HG02571 (cell line): ENCODE results near the gene B4GALT2.
A peak's percentile ranks its signal among the peaks of the same experiment; 100 is the strongest.

Source experiments
- ATAC-seq: cut with Tn5 transposase; IDR thresholded peaks from one replicate; pipeline ENCODE4 v1.9.1; 2021; ENCODE audit warnings: mild to moderate bottlenecking, moderate library complexity; ENCODE audit not compliant: unreplicated experiment

B4GALT2 gene

DNA sequence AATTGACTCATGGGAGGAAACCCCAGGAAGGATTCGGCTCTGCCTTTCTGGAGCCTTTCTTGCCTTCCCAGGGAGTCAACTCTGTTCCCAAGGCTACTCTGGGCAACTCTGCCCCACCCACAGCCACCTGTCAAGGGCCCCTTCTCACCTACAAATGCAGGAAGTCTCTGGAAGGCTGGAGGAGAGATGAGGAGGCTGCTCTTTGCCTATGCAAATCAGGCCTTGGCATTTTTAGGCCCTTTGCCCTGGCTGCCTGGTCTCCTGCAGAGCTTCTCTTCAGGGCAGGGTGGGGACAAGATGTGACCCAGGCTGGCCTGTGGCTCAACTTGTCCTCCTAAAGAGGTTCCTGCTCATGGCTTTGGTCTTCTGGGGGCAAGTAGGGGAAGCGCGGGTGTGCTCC is 46.8 kb downstream of the B4GALT2 start:
- ATAC-seq: no peak

DNA sequence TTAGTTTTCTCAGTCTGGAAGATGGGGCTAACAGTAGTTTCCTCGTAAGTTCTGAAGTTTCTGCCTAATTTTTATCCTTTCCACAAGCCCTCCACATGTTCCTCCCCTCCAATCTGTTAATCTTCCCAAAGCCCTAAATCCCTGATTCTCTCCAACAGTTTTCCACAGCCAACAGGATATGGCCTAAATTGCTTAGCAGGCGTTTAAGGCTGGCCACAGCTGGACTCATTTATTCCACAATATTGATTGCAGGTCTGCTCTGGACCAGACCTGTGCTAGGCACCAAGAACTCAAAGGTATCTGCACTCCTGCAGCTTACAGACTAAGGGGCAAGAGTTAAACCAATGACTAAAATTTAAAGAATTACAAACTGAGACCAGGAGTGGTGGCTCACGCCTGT is 48.3 kb downstream of the B4GALT2 start:
- ATAC-seq: no peak

DNA sequence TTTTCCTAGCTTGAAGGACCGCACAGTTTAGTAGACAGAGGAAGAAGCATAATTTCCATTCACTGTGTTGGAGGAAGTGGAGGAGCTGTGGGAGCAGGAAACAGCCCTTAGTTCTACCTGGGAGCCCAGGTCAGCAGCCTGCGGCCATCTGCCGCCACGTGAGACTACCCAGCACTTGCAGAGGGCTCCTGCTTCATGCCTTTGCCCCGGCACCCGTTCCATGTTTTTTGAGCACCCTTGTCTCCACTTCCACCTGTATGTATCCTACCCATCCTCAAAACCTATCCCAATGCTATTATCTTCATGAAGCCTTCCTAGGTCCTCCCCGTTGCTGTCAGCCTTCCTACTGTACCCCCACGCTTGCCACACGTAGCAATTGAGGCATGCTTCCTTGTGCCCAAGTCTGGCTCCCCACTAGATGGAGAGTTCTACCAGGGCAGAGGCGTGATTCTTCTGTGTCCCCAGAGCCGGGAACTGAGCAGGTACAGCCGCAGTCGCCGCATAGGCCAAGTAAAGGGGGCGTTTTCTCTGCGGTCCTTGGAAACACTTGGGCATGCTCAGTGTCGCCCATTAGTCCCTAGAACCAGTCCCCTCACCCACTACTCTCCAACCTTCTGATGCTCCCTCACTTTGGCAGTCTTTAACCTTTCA is 50.4 kb downstream of the B4GALT2 start:
- ATAC-seq: peak; percentile 20

DNA sequence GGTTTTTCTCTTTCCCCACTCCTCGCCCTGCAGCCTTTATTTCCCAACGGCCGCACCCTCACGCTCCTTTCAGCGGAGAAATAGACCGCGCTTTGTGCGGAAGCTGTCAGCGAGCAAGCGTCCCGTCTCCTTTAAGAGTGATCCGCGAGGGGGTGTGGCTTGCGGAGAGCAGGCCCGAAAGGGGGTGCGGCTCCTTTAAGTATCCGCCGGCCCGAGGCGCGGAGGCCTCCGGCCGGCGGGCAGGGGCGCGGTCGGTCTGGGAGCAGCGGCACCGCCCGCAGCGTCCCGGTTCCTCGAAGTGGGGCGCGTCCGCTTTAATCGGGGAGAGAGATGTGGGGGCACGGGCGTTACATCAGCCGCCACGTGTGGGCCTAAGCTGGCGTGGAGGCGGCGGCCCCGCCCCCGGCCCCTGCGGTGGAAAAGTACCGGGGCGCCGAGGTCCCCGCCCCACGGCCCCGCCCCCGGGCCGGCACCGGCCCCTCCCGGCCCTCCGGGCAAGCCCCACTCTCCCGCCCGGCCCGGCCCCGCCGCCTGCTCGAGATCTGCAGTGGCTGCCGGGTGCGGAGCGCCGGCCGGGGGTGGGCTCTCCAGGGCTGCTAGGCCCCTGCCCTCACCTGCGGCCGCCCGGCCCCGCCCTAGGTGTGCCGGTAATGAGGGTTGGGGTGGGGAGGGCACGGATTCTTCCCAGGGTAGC is 51.0 kb downstream of the B4GALT2 start:
- ATAC-seq: peak; percentile 76

DNA sequence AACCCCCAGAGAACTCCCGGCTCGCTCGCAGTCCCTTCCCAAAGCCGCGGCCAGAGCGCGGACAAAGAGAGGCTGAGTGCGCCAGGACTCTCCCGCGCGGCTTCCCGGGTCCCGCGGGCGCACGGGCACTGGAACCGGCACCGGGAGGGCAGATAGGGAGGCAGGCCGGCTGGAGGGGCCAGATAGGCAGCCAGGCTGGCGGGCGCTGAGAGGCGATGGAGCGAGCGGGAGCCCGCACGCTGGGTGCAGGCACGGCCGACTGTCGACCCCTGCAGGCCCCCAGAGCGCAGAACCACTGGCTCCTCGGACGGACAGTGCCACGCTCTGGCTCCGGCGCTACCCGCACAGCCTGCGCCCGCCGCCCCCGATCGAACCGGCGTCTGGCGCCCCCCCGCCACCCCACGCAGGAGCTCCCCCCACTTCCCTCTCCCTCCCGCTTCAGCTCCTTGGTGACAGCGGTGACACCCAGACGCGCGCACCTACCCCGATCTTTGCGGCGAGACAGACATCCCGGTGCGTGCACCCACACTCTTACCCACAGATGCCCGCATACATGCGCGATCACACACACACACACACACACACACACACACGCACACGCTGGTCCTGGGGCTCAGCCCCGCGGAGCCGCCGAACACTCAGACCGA is 51.7 kb downstream of the B4GALT2 start:
- ATAC-seq: peak; percentile 8

DNA sequence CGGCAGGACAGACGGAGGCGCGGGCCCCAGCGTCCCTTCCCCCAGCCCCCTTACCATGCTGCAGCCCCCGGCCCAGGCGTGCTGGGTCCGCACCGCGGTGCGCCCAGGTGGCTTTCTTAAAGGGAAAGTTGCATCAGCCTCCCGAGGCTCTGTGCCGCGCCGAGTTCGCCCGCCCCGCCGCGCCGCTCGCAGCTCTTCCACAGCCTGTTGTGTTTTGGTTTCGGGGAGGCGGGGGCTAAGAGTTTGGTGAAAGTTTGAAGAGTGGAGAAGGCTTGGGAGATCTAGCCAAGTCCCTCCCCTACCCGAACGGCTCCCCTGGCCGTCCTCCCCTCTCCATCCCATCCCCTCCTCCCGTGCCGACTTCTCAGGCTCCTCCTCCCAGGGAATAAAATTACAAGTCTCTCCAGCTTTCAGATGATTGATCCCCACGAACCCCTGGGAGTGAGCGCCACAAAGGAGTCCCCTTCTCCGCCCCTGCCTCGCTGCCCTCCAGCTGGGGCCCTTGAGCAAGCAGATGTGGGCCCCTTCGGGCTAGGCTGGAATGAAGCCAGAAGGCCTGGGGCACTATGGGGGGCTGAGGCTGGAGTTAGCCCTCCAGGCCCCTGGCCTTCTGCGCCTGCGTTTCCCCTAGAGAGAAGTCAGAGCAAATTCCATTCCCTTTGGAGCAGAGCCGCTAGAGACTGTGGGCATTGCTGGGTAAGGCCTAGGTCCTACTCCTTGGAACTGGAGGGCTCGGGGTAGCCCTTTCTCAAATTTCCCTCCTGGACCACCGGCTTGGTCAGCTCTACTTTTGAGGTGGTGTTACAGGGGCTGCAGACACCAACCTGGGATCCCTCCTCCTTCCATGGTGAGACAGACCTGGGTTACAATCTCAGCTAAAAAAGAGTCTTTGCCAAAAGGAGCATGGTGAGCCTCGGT is 52.5 kb downstream of the B4GALT2 start, which contains the start of gene SLC6A9:
TSS of gene SLC6A9 (minus strand) at position 211 of the 918 bp plus-strand sequence. CDS start 7,185 bp downstream, outside the sequence.
- ATAC-seq: no peak

DNA sequence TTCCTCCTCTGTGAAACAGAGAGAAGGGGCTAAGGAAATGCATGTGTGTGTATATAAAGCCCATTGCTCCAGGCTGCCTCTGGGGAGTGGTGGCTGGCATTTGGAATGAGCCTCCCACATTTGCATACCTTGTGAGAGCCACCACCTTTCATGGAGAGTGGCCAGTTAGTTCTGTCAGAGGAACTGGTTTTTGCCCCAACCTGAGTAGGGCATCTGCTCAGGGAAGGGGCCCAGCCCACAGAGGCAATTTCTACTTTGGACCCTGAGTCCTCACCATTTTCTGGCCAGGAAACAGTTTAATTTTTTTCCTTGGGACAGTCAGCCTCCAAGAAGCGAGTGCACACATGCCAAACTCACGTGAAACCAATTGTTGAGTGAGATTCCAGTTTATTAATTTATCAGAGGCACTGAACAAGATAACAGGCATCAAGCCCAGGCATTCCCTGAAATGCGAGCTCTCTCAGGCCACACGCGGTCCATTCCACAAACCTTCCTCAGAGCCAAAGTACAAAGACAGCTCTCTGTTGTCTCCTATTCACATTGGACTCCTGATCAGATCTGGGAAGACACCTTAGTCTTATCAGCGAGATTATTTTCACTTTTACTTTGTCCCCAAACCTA is 53.3 kb downstream of the B4GALT2 start:
- ATAC-seq: no peak

DNA sequence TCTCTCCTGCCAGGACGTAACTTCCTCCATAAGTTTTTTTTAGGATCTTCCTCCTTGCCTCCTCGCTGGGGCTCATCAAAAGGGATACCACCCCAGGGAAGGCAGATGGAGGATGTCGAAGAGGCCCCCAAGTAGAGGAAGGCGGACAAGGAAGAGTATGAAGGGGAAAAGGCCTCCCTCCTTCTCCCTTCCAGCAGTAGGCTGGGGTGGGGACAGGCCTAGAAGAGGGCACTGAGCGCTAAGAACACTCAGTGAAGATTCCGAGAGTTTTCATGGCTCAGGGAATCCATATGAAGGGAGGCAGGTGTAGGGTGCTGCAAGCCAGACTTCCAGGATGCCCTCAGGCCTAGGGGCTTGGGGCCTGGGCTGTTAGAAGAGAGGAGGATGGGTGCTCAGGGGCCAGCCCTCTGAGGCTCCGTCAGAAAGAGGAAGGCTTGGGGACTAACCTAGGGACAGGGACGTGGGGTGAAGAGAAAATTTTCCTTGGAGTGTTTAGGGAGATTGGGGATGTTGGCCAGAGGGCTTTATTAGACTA is 54.1 kb downstream of the B4GALT2 start:
- ATAC-seq: no peak

DNA sequence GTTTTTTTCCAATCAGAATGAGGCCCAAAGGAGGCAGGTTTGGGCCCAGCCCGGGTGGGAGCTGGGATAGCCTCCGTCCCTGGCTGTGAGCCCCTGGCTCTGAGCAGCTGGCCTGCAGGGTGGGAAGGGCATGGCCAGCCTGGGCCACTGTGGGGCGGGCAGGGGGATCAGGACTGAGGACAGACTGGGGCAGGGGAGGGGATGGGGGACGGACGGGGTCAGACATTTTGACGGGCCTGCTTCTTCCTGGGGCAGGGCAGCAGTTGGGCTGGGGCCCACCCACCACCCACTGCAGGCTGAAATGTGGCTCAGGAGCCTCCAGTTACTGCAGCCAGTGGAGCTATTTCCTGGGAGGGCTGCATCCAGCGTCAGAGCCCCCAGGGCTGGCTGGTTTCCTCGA is 54.7 kb downstream of the B4GALT2 start:
- no peak for ATAC-seq

DNA sequence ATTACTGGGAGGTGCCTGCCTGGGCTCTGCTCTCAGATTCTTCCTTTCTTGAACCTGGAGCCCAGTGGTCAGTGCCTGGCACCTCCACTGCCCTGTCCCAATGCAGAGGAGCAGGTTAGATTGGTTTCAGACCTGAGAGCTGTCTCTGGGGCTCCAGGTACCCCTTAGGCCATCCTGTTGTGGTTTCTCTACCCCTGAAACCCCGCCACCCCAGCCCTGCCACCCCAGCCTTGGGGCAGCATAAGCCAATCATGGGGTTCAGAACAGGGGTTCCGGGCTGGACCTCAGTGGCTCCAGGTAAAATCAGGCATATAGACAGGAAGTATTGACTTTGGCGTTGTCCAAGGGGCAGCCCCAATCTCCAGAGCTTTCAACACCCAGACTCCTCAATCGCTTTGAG is 55.4 kb downstream of the B4GALT2 start:
- no peak for ATAC-seq

DNA sequence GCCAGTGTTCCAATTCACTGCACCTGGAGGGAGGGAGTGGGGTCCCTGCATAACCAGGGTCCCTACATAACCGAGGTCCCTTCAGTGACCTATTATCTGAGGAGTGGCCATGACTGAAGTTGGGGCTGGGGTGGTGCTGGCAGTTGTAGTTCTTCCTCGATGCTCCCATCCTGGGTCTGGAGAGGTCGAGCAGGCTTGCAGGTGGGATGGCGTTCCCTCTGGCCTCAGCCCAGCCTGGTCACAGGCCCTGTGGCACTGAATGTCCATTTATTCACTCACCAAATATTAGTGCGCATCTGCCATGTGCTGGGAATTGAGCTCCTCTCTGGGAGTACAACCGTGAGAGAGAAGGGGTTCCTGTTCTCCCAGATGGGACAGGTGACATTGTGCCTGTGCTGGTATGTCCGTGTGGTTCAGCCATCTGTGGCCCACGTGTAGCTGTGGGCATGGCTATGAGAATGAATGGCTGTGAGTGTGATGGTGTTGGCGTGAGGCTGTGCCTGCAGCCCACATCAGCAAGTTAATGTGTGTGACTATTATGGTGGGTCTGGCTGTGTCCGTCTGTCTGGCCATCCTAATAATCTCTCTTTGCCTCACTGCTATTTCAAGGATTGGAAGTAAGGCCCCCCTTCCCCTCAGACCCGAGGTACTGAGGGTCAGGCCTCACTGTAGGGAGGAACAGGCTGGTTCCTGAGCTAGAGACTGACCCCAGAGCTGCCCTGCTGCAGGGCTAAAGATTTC is 56.1 kb downstream of the B4GALT2 start:
- ATAC-seq: no peak

DNA sequence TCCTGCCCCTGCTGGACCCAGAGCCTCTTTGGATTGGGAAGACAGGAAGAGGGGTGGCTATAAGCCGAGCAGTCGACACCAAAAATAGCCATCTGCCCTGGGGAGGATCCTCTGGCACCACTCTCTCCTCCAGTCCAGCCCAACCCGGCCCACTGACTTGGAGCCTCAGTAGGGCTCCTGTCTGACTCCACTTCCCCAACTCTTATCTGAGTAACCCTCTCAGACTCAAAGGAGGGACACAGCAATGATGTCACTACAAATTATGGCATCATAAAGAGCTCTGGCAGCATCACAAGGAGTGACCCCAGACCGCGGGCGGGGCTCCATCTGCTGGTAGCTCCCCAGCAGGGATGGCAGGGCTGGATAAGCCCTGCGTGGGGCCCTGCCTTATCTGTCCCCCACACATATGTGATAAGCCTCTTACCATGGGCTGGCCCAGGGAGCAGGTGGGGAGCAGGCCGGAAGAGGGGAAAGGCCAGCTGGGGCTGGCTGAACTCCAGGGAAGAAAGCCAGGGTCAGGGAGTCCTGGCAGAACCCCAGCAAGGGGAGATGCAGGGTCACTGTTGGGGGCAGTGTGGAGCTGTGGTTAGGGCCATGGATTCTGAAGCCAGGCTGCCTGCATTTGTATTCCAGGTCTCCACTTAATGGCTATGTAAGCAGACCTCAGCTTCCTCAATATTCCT is 56.9 kb downstream of the B4GALT2 start:
- ATAC-seq: no peak

DNA sequence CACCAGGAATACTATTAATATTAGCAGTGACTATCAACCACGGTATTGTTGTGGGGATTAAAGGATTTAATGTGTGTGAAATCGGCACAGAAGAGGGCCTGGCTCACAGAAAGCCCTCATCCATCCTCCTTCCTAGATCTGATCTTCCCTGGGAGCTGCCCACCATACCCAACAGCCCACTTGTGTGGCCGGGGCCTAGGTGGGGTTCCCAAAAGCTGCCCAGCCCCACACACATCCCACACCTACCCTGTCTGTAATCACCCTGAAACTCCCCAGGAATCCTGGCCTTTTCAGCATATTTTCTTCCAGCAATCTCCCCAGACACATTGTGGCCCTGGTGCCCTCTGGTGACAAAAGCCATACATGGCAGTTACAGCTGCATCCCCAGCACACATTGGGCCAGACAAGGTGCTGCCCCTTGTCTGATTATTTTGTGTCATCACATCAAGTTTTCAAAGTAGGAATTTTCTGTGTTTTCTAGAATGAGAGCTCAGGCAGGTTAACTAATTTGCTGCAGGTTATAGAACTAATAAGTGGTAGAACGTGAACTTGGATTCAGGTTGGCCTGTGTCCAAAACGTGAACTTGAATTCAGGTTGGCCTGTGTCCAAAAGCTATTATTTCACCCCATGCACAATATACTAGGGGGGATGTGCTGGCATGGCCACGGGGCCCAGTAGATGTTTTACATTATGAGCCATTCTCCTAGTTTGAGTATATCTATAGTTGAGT is 57.6 kb downstream of the B4GALT2 start:
- ATAC-seq: no peak

DNA sequence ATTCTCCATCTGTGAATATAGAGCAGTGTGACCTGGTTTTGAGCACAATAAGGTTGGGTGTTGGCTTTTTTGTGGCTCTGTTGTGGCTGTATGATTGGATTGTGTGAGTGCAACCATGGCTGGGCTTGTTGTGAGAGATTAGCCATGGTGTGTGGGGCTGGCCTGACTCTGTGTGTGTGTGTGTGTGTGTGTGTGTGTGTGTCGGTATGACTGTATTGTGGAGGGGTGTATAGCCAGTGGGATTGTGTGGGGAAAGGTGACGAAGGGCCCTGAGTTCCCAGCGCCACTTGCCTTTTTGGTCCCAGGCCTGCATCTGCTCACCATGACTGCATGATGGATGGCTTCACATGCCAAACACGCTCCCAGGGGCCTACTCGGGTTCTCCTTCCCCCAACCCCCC is 58.1 kb downstream of the B4GALT2 start:
- ATAC-seq: no peak

DNA sequence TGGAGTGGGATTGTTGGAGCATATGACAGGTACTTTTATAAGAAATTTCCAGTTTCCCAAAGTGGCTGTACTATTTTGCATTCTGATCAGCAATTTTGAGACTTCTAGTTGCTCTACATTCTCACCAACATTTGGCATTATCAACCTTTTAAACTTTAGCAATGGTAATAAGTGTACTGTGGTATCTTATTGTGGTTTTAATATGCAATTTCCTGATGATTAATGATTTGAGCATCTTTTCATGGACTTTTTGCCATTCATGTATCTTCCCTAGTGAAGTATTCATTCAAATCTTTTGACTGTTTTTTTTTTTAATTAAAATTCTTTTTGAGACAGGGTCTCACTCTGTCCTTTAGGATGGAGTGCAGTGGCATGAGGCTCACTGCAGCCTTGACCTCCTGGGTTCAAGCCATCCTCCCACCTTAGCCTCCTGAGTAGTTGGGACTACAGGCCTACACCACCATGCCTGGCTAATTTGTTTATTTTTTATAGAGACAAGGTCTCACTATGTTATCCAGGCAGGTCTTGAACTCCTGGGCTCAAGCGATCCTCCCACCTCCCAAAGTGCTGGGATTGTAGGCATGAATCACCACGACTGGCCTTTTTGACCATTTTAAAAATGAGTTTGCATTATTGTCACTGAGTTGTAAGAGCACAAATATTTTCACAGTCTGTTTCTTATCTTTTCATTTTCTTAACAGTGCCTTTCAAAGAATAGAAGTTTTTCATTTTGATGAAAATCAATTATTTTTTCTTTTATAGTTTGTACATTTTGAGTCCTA is 60.1 kb downstream of the B4GALT2 start:
- ATAC-seq: no peak

DNA sequence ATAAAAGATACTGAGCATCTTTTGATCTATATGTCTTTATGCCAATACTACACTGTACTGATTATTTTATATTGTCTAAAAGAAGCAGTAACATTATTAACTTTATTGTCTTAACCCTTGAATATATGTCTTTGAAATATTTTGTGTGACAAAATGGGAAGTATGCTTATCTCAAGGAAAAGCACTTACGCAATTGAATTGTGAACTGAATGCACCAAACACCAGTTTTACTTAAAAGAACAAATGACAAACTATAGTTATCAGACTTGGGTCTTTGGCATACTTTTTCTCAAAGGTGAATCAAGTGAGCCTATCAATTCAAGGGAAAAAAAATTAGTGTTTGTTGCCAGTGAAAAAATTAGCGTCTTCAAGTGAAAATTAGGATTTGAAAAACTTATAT is 61.4 kb downstream of the B4GALT2 start:
- ATAC-seq: no peak
